HG02970 (cell line): ENCODE results near the gene GRID1.
"Not testable (repeated sequence)": the region's sequence is repeated elsewhere in the genome, so short reads cannot be mapped to it uniquely, and the experiment has no call there.

Experiments
- ATAC-seq: cut with Tn5 transposase; IDR thresholded peaks from one replicate; pipeline ENCODE4 v1.9.1; 2021; ENCODE audit warnings: mild to moderate bottlenecking, moderate library complexity, moderate number of reproducible peaks; ENCODE audit not compliant: unreplicated experiment, low FRiP score

GRID1 gene

GRCh38 chr10:86256690-86257315 lies 109.8 kb downstream of the GRID1 start:
- ATAC-seq, result no peak

GRCh38 chr10:86255405-86256251 lies 111.0 kb downstream of the GRID1 start:
- no peak for ATAC-seq

DNA sequence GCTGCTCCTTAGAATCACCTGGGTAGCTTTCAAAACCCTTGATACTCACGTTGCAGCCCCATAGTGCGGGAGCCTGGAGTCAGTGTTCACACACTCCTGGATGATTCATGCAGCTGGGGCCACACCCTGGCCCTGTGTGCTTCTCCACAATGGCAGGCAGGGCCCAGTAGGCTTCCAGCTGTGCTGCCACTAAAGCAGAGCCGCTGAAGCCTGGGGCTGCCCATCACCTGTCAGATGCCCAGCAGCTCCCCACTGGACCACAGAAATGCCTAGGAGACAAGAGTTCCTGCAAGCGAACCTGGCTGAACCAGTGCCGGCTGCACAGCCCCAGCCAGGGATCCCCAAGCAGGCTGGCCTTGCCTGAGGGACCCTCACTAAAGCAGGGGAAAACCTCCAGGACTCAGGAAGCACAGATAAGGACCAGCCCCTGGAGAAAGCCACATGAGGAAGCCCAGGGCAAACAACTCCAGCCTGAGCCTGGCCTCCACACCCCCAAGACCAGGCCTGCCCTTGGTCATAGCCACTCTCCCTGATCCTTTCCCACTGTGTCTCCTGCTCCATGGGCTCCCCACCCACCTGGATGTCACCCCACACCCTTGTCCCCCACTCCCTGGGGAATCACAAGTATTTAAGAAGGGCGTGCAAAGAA lies 111.9 kb downstream of the GRID1 start:
- ATAC-seq, result no peak

GRCh38 chr10:86254081-86254480 lies 112.5 kb downstream of the GRID1 start:
- ATAC-seq, result no peak

DNA sequence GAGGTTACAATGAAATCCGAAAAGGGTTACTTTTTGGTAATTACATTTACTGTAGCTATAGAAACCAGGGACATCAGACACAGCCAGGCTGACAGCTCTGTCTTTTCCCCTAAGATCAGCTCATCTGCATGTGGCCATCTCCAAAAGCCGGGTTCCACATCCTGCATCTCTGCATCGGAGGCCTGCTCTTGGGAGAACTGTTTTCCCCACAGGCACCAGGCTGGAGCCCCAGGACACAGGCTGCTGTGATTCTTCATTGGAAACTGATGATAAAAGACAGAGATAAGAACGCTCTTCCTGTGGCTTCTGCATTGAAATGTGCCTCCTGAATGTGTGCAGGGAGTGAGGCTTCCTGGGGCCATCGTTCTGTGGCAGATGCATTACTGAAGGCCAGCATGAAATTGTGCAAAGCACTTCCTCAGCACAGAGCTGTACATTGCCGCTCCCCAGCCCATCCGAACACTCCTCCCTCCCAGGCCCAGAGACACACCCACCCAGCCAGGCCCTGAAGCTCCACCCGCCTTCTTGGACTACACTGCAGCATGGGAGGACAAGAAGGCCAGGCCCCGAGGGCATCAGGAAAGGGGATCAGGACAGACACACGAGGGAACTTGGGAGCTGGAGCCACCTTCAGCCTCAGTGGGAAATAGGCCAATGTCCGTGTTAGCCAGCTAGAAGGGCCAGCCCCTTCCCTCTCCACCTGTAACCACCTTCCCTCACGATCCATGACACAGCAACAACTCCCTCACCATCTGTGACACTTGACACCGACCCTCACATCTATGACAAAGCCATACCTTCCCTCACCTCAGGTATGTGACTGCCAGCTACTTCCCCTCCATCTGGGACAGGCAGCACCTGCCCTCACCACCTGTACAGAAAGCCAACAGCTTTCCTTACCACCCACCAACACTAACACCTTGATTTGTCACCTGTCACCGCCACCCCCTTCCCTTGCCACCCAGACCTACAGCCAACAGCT lies 113.2 kb downstream of the GRID1 start:
- ATAC-seq, result no peak

DNA sequence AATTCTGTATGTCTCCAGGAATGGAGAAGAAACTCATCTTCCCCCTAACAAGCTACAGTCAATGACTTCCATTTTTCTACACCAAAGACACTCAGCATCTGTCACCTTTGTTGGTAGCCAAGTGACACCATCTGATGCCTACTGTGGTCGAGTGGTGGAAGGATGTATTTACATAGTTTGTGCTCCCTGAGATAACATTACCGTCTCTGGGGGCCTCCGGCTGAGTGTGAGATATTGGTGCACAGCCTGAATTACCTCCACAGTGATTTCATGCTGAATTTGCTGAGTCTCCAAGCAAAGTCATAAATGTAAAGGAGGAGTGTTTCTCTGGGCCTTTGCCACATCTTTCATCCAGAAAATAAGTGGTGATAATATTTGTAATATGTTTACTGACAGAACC lies 114.0 kb downstream of the GRID1 start:
- no peak for ATAC-seq

- no peak for ATAC-seq
These were observed 114.5 kb downstream of the GRID1 start for GRCh38 chr10:86252079-86252478.

- no peak for ATAC-seq
These were observed 115.2 kb downstream of the GRID1 start for GRCh38 chr10:86251426-86251825.

GRCh38 chr10:86250399-86250798 lies 116.2 kb downstream of the GRID1 start:
- ATAC-seq, result no peak

DNA sequence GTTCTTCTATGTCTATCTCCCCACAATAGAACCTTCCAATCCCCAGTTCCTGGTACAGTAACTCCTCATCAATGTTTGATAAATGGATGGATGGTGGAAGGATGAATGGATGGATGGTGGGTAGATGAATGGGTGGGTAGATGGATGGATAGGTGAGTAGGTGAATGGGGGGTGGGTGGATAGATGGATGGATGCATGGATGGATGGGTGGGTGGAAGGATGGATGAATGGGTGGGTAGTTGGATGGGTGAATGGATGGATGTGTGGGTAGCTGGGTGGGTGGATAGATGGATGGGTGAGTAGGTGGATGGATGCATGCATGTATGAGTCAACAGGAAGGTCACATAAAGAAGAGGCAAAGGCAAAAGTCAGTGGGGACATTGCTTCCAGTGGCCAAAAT lies 116.8 kb downstream of the GRID1 start:
- no peak for ATAC-seq

GRCh38 chr10:86248062-86248461 lies 118.5 kb downstream of the GRID1 start:
- no peak for ATAC-seq

- ATAC-seq, result no peak
These were observed 119.0 kb downstream of the GRID1 start for GRCh38 chr10:86247588-86247987.

GRCh38 chr10:86247073-86247472 lies 119.5 kb downstream of the GRID1 start:
- ATAC-seq, result no peak

DNA sequence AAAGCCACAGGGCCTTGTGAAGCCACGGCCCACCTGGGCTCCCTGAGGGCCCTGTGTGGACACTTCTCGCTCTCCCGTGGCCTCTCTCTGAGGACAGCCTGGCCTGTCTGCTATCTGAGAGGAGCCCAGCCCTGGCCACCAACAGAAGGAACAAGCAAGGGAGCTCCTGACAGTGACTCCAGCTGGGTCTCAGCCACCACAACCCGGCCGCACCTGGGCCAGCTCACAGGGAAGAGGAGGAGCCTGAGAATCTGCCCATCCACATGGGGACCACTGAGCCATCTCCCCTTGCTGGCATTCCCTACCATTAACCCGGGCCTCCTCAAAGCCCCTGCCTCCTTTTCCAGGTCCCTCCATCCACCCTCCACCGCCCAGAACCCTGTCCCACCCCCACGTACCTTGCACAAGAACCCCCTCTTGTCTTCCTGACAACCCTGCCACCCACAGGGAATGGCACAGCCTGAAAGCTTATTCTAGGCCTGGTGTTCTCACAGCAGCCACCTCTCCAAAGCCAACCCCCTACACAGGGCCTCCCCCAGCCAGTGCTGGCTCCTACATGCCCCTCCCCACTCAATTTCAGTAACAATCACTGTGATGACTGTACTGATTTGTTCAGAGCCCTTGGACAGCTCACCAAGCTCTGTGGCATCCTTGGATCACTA lies 120.2 kb downstream of the GRID1 start:
- no peak for ATAC-seq

- no peak for ATAC-seq
These were observed 121.6 kb downstream of the GRID1 start for GRCh38 chr10:86245015-86245394.

- ATAC-seq, result no peak
These were observed 122.1 kb downstream of the GRID1 start for GRCh38 chr10:86244297-86245014.

- ATAC-seq, result no peak
These were observed 122.9 kb downstream of the GRID1 start for GRCh38 chr10:86243651-86244155.

DNA sequence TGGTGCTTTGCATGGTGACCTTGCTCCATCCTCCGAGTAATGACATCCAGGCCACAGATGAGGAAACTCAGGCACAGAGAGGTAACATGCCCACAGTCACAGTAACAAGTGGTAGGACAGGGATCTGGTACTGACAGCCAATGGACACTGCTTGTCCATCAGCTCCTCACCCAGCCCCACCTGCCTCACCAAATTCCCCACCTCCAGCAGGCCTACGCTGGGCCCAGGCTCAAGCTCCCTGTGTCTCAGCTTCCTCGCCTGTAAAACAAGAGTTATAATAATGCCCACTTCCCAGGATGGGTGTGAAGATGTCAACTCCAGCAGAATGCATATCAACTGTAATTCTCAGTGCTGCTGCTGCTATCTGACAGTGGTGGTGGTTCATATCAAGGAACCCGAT lies 123.8 kb downstream of the GRID1 start:
- no peak for ATAC-seq

DNA sequence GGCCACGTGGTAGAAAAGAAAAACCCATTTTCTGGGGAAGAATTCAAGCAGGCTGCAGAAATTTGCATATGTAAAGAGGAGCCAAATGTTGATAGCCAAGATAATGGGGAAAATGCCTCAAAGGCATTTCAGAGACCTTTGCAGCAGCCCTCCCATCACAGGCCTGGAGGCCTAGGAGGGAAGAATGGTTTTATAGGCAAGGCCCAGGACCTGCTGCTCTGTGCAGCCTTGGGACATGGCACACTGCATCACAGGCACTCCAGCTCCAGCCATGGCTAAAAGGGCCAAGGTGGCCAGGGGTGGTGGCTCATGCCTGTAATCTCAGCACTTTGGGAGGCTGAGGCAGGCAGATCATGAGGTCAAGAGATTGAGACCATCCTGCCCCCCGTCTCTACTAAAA lies 128.5 kb downstream of the GRID1 start:
- ATAC-seq, result not testable (repeated sequence)
